ENCODE measurements around the gene PODXL.

GRCh38 chr7:131509781-131510180 is 46.6 kb downstream of the PODXL start:
- TF ChIP-seq CBX8 (IDR thresholded peaks at IDR 0.05) (no peak), CTCF (IDR thresholded peaks at IDR 0.05) (no peak), POLR2A (IDR thresholded peaks at IDR 0.05; ENCODE audit: low read length) (no peak), HDAC2 (IDR thresholded peaks at IDR 0.05) (no peak)

Measured in A549 (cell line).